ENCODE data around the gene SMARCC2.

DNA sequence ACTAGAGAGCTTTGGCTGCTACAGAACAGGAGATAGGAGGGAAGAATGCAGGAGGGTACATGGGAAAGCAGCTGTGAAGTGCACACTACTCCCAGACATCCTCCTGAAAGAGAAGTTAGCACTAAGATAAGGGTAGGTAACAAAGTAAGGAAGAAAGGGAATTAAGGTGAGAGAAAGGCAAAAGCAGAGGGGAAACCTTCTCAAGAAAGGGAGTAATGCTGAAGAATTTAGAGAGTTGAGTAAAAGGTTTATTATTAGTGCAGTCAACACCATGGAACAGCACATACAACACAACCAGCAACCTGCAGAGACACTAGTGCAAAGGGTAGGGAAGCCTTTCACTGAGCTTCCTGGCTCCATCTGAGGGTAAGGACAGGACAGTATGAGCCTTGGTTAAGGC is 15.0 kb upstream of the SMARCC2 start:
- no peak for TF ChIP-seq ARHGAP35 (IDR thresholded peaks at IDR 0.05; ENCODE audit: partially characterized antibody)
- TF ChIP-seq, protein P1, sequence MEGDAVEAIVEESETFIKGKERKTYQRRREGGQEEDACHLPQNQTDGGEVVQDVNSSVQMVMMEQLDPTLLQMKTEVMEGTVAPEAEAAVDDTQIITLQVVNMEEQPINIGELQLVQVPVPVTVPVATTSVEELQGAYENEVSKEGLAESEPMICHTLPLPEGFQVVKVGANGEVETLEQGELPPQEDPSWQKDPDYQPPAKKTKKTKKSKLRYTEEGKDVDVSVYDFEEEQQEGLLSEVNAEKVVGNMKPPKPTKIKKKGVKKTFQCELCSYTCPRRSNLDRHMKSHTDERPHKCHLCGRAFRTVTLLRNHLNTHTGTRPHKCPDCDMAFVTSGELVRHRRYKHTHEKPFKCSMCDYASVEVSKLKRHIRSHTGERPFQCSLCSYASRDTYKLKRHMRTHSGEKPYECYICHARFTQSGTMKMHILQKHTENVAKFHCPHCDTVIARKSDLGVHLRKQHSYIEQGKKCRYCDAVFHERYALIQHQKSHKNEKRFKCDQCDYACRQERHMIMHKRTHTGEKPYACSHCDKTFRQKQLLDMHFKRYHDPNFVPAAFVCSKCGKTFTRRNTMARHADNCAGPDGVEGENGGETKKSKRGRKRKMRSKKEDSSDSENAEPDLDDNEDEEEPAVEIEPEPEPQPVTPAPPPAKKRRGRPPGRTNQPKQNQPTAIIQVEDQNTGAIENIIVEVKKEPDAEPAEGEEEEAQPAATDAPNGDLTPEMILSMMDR (IDR thresholded peaks at IDR 0.05 in 2 of 3, conservative IDR thresholded peaks at IDR 0.05 in 1 of 3; ENCODE audit: insufficient read depth in 2 of 3, low read depth in 1 of 3, low read length in 3 of 3): no peak
- TF ChIP-seq BRF1 (IDR thresholded peaks at IDR 0.05; ENCODE audit: borderline replicate concordance, extremely low read depth, insufficient read length): no peak

Data from K562 (cell line).